OCI-LY7 (cell line): ENCODE measurements around the gene PEX5L. TPM values are rescaled to one million over a fixed set of nuclear protein-coding genes. Genes with fewer than 3 reads are reported as not detected.
"Not testable (repeated sequence)": the region's sequence is repeated elsewhere in the genome, so short reads cannot be mapped to it uniquely, and the experiment has no call there.

Experiments
- BruUV-seq: library from RNA; stranded (reverse); fragments of 400-500 nt; replicated peaks from 2 replicates; lab custom pipeline; 2021; lab: Mats Ljungman, UMichigan
- CTCF ChIA-PET: fragments of 300-600 bp; sonication (Branson Sonifier 250); formaldehyde crosslinking; loops from one replicate; lab custom pipeline; 2022; ENCODE audit warnings: antibody characterized with exemption; ENCODE audit not compliant: unreplicated experiment; lab: Charles Lee
- POLR2A ChIA-PET: fragments of 300-600 bp; sonication (Branson Sonifier 250); formaldehyde crosslinking; loops from one replicate; lab custom pipeline; 2022; ENCODE audit warnings: antibody characterized with exemption; lab: Charles Lee
- DNase-seq: peaks from one replicate; pipeline ENCODE4 v3.0.0-alpha.2; 2015; ENCODE audit warnings: low spot score
- H2AFZ ChIP-seq: fragments of 200-600 bp; sonication (generic), shearing (Covaris generic); 2 replicates; pipeline ENCODE4 v1.6.1; 2014; ENCODE audit warnings: mild to moderate bottlenecking, antibody characterized with exemption, low read length, moderate library complexity
- H3K27ac ChIP-seq: fragments of 200-600 bp; sonication (generic); 2 replicates; pipeline ENCODE4 v1.5.1; 2014; ENCODE audit warnings: mixed run types, low read depth, mild to moderate bottlenecking, moderate library complexity, low read length, inconsistent platforms; ENCODE audit not compliant: poor library complexity, severe bottlenecking
- H3K36me3 ChIP-seq: fragments of 200-600 bp; sonication (generic); 2 replicates; pipeline ENCODE4 v1.6.1; 2014; ENCODE audit warnings: mild to moderate bottlenecking, antibody characterized with exemption, low read length, moderate library complexity, mixed read lengths; ENCODE audit not compliant: insufficient read depth
- H3K4me1 ChIP-seq: fragments of 200-600 bp; sonication (generic); 2 replicates; pipeline ENCODE4 v1.5.1; 2014; ENCODE audit warnings: mild to moderate bottlenecking, low read length; ENCODE audit not compliant: insufficient read depth, poor library complexity, severe bottlenecking
- H3K4me2 ChIP-seq: fragments of 200-600 bp; sonication (generic); 2 replicates; pipeline ENCODE4 v1.6.1; 2014; ENCODE audit warnings: mild to moderate bottlenecking, low read length
- H3K4me3 ChIP-seq: fragments of 200-600 bp; sonication (generic); 2 replicates; pipeline ENCODE4 v1.5.1; 2014; ENCODE audit warnings: mild to moderate bottlenecking, low read depth, low read length; ENCODE audit not compliant: poor library complexity, severe bottlenecking
- H3K79me2 ChIP-seq: fragments of 200-600 bp; sonication (generic); 2 replicates; pipeline ENCODE4 v1.6.1; 2016; ENCODE audit warnings: low read depth, mild to moderate bottlenecking, low read length, moderate library complexity, mixed read lengths; ENCODE audit not compliant: insufficient read depth
- H3K9me2 ChIP-seq: fragments of 200-600 bp; sonication (generic); 2 replicates; pipeline ENCODE4 v1.6.1; 2016; ENCODE audit warnings: mild to moderate bottlenecking, low read length, mixed read lengths; ENCODE audit not compliant: insufficient read depth
- H3K9me3 ChIP-seq: fragments of 200-600 bp; sonication (generic); 2 replicates; pipeline ENCODE4 v1.6.1; 2014; ENCODE audit warnings: mild to moderate bottlenecking, mixed run types, low read length, mixed read lengths
- H4K20me1 ChIP-seq: fragments of 200-600 bp; sonication (generic); 2 replicates; pipeline ENCODE4 v1.6.1; 2014; ENCODE audit warnings: mild to moderate bottlenecking, antibody characterized with exemption, low read length, moderate library complexity, mixed read lengths; ENCODE audit not compliant: insufficient read depth
- CTCF ChIP-seq: fragments of 200-600 bp; sonication (generic); conservative IDR thresholded peaks from 2 replicates; pipeline ENCODE4 v1.5.1; 2014; ENCODE audit warnings: mild to moderate bottlenecking, antibody characterized with exemption, low read length, moderate library complexity, mixed read lengths
- EZH2phosphoT487 ChIP-seq: fragments of 200-600 bp; sonication (generic); IDR thresholded peaks from 2 replicates; pipeline ENCODE4 v1.6.1; 2018; ENCODE audit warnings: low read depth, borderline replicate concordance, mild to moderate bottlenecking, mixed run types, antibody characterized with exemption, low read length, moderate library complexity, mixed read lengths
- intact Hi-C: fragments of 100-400 bp; cut with micrococcal nuclease; formaldehyde crosslinking; loops from one replicate; pipeline ENCODE4 v1.10.0; 2022; ENCODE audit not compliant: unreplicated experiment
- total RNA-seq, 2 experiments: library from RNA; depleted of rRNA in 1 of 2; stranded (reverse); fragments of >200 nt in 1 of 2; shearing (Covaris generic) in 1 of 2; gene quantifications; 2 replicates each; pipeline ENCODE4 v1.2.3, GENCODE V29; 2014 to 2022

The PEX5L gene
- total RNA-seq, 2 experiments from 2014 or later = not detected

GRCh38 chr3:180059356-180059755, 22.6 kb upstream of the PEX5L start:
- Histone ChIP-seq H4K20me1 (no peaks in the 10 kb centered on the region), H3K9me3 (no peaks in the 10 kb centered on the region), H3K4me3 (no peak overlapping the region), H2AFZ (no peak overlapping the region), H3K4me2 (no peak overlapping the region), H3K27ac (no peak overlapping the region), H3K79me2 (no peaks in the 10 kb centered on the region), H3K4me1 (no peaks in the 10 kb centered on the region), H3K9me2 (no peaks in the 10 kb centered on the region), H3K36me3 (no peaks in the 10 kb centered on the region)
- POLR2A ChIA-PET = interaction anchor here (0.9 kb wide), 1 partner anchor 10 kb away, joined by 4 read pairs; no protein-coding TSS in a partner anchor
- CTCF ChIA-PET = no interaction called here
- no TSS peak for BruUV-seq
- TF ChIP-seq EZH2phosphoT487 (no peak), CTCF (no peak)
- intact Hi-C loops = no loop called here
- DNase-seq = no peak

GRCh38 chr3:180058238-180058637, 21.5 kb upstream of the PEX5L start:
- BruUV-seq = no TSS peak
- H3K4me3 ChIP-seq = no peak overlapping the region
- no peaks in the 10 kb centered on the region for H3K79me2 ChIP-seq
- DNase-seq = no peak
- no peaks in the 10 kb centered on the region for H3K36me3 ChIP-seq
- CTCF ChIA-PET = interaction anchor here (0.6 kb wide), 1 partner anchor 12 kb away, joined by 3 read pairs; no protein-coding TSS in a partner anchor
- H2AFZ ChIP-seq = no peak overlapping the region
- H3K4me1 ChIP-seq = no peaks in the 10 kb centered on the region
- no peaks in the 10 kb centered on the region for H3K9me2 ChIP-seq
- H3K9me3 ChIP-seq = no peaks in the 10 kb centered on the region
- intact Hi-C loops = no loop called here
- POLR2A ChIA-PET = interaction anchor here (0.5 to 1.5 kb wide), 3 partner anchors 19 to 81 kb away, joined by 3 to 5 read pairs (median 3); no protein-coding TSS in a partner anchor
- H3K4me2 ChIP-seq = no peak overlapping the region
- H4K20me1 ChIP-seq = no peaks in the 10 kb centered on the region
- H3K27ac ChIP-seq = no peak overlapping the region
- TF ChIP-seq CTCF = no peak
- TF ChIP-seq EZH2phosphoT487 = no peak

GRCh38 chr3:180055656-180056055, 18.9 kb upstream of the PEX5L start:
- intact Hi-C loops, H3K27ac ChIP-seq, BruUV-seq, H4K20me1 ChIP-seq, H3K9me2 ChIP-seq, H3K4me1 ChIP-seq, H3K4me2 ChIP-seq, H3K36me3 ChIP-seq, H3K4me3 ChIP-seq, H2AFZ ChIP-seq, H3K9me3 ChIP-seq, DNase-seq, POLR2A ChIA-PET, H3K79me2 ChIP-seq: not testable (repeated sequence)
- CTCF ChIA-PET = interaction anchor here (0.5 kb wide), 1 partner anchor 79 kb away, joined by 3 read pairs; no protein-coding TSS in a partner anchor
